Measurements from ENCODE around the gene F7.

- TF ChIP-seq CTCF (IDR thresholded peaks at IDR 0.05), result no peak
- no peak for TF ChIP-seq POLR2AphosphoS5 (IDR thresholded peaks at IDR 0.05)
- no peak for TF ChIP-seq POLR2A (IDR thresholded peaks at IDR 0.05)
These were observed 50.5 kb downstream of the F7 start for GRCh38 chr13:113155982-113156655.
